HG03520 (cell line): ENCODE results near the gene RAD51B.

Source experiments
- ATAC-seq: cut with Tn5 transposase; IDR thresholded peaks from one replicate; pipeline ENCODE4 v1.9.1; 2021; ENCODE audit warnings: mild to moderate bottlenecking, moderate library complexity; ENCODE audit not compliant: unreplicated experiment

The RAD51B gene

DNA sequence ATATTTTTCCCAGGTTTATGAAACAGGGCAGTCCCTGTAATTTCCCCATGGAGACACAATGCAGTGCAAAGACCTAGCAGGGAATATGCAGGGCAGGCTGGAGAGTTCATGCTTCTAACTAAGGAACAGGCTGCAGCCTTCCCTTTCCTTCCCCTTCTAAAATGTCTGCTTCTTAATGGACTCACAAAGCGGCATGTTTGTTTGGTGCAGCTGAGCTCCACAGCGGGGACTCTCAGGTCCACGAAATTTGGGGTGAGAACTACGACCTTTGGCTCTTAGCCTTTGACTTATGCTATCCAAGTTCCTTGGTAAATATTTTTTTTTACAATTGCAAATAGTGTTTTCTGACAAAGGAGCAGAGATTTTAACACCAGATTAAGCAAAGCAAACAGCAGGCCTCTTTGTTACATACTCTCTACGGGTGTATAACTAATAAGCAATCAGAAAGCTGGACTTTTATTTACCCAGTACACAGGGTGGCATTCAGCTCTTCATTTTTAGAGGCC is 649.7 kb downstream of the RAD51B start:
- ATAC-seq, result no peak

DNA sequence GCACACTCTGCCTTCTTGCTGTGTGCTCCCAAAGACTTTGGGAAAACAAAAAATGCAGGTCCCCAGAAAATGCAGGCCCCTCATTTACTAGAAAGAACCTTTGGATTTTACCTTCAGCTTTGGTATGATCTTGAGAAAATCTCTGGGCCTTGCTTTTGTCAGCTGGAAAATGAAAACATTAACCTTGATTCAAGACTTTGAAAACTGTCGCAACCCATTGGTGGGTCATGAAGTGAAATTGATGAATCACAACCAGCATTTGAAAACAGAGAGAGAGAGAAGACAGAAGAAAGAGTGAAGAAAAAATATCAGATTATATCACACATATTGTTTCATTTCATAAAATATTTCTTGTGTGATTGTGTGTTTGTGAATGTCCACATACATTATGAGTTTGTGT is 650.8 kb downstream of the RAD51B start:
- ATAC-seq, result no peak

DNA sequence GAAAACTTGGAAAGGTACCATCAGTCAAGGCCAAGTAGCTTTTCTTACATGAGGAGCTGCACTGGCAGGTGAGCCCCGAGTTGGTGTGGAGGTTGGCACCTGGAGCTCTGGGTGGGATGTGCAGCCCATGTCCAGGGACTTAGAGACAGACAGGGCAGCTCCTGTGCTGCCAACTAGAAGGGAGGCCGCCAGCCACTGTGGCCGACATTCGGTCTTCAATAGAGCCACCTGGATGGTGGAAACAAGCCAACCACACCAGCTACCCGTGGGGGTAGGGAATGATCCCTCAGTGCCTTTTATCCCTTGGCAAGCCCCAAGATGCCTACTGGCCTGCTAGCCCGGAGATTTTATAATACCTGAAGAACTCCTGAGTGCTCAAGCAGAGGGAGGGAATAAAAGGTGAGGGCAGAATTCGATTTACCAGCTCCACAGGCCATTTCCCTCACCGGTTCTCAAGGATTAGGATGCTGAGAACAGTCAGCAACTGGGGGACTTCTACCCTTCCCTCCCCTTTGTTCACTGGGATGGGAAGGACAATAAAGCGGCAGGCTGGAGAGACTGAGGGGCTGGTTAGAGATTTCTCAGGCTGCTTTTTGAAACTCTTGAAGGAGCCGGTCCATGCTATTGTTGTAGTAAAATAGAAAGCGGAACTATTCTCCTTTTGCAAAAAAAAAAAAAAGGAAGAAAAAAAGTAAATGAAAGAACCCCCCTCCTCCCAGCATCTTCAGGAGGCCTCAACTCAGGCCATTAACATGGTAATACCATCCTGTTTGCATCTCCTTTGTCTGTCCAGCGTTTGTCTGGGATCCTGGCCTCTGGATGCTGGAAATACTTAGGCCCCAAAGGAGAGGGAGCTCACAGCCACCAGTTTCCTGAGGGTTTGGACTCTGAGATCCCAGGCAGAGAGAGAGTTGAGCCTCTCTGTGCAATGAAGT is 651.7 kb downstream of the RAD51B start:
- ATAC-seq, result no peak

DNA sequence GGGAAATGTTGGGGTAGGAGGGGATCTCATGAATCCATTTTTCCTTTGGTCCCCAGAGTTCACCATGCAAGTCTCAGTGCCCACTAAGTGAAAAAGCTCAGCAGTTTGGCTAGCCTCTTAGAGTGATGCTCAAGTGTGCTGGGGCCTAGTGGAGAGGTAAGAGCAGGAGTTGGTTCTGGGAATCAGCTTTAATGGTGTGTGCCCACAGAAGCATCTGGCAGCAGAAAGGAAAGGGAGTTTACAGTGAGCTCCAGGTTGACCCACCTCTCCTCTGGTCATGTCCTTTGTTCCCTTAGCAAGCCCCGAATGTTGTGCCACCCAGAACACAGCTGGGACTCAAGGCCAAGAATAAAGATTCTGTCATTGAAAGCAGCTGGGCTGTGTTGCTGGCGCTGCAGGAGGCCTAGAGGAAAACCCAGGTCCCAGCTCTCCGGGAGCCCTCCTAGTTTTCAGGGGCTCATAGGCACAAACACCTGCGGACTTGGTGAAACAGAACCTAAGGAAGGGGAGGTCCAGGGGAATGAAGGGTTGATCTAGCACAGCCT is 652.5 kb downstream of the RAD51B start:
- no peak for ATAC-seq

DNA sequence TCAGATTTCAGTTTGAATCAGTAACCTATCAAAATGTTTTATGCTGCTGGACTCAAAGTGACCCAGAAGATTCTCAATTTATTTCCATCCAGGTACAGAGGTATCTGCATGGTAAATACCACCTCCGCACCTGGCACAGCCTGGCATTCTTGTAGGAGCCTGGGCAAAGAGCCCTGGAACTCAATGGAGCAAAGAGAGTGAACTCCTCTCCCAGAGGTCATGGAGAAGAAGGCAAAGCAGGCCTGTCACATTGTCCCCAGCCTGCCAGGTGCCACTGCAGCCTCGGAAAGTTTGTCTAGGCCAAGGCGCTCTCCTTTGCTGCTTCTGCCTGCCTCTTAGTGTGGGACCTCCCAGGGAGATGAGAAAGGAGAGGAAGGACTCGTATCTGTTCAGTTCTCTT is 653.5 kb downstream of the RAD51B start:
- ATAC-seq, result no peak

DNA sequence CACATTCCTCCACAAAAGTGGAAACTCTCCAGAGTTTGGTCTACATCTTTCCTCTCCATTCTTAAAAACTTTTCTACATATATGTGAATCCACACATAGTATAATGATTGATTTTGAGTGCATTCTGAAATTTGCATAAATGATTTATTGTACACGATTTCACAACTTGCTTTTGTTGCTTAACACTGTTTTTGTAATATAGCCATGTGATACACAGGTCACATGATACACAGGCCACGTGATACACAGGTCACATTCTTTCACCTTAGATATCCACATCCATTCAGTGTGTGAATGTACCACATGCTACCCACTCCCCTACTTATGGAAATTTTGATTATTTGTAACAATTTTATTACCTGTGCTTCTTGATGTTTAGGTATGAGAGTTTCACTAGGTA is 654.2 kb downstream of the RAD51B start:
- ATAC-seq, result no peak

GRCh38 chr14:68474741-68475140 is 655.2 kb downstream of the RAD51B start:
- ATAC-seq, result no peak

- ATAC-seq, result no peak
These were observed 656.2 kb downstream of the RAD51B start for GRCh38 chr14:68475802-68476201.

GRCh38 chr14:68476212-68477109 is 656.9 kb downstream of the RAD51B start:
- peak; percentile 85 for ATAC-seq

- ATAC-seq, result no peak
These were observed 657.5 kb downstream of the RAD51B start for GRCh38 chr14:68477110-68477455.

DNA sequence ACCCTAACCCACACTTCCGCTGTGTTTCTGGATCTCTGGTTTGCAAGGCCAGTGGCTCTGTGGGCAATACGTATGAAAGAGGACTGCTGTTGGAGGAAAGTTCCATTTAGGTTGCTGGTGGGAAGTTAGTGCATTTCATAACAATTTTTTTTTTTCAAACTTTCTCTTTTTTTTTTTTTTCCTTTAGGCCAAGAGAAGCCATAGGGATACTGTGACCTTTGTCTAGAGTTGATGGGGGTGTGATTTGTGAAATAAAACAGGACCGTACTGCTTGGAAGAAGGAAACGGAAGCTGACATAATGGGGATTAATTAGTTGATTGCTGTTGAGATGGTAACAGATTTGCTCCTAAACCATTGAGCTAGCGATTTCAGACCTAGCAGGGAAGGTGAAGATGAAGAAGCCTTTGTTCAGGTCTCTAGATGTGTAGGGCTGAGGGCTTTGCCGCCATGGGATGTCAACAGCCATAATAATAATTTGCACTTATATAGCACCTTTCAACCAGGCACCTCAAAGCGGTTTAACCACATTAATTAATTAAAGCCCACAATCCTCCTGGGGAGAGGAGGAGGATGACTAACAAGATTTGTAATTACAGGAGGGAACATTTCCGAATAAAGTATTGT is 658.0 kb downstream of the RAD51B start:
- no peak for ATAC-seq

GRCh38 chr14:68479247-68479646 is 659.7 kb downstream of the RAD51B start:
- no peak for ATAC-seq

- no peak for ATAC-seq
These were observed 662.4 kb downstream of the RAD51B start for GRCh38 chr14:68482018-68482417.

GRCh38 chr14:68482772-68483395 is 663.3 kb downstream of the RAD51B start:
- ATAC-seq, result no peak

- no peak for ATAC-seq
These were observed 666.6 kb downstream of the RAD51B start for GRCh38 chr14:68486033-68486732.

GRCh38 chr14:68486809-68487208 is 667.2 kb downstream of the RAD51B start:
- no peak for ATAC-seq

DNA sequence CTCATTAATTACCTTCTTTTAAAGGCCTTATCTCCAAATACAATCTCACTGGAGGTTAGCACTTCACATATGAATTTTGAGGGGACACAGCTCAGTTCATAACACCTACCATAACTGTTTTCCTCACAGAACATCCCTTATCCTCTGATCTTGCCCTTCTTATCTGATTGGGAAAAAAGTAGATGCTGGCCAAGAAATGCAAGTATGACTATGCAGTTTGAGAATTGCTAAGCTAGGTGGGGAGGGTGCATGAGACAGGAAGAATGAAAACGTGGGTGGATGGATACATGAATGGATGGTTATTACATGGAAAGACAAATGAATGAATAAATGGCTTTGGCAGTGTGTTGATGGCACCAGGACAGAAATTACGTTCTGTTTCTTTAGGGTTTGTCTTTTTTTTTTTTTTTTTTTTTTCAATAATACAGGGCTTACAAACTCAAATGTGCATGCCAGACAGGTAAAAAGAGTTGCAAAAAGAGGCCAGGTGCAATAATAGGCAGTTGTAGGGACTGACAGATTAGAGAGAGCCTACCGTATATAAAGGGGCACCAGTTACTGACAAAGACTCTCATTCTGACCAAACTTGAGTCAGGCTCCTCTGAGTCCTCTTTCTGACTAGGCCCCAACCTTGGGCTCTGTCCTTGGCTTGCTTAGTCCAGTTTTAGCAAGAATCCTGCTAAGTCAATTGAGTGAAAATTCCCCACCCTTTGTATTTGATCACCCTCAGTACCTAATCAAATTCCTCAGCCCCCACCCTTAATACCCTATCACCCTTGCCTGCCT is 668.4 kb downstream of the RAD51B start:
- ATAC-seq, result no peak

- ATAC-seq, result no peak
These were observed 672.2 kb downstream of the RAD51B start for GRCh38 chr14:68491793-68492192.
